Natural killer cell treated with Interleukin-12 subunit alpha and Interleukin-12 subunit beta and Interleukin-15 and Interleukin-18, amount 100 ng/mL, for 72 hours (primary cell): ENCODE measurements around the gene EIF2S2. TPM values are rescaled to one million over a fixed set of nuclear protein-coding genes. Genes with fewer than 3 reads are reported as not detected.

Experiments used
- ATAC-seq, 2 donors: fragments of 150-1000 bp; cut with Tn5 transposase in 1 of 2; sonication (Bioruptor Pico), chemical (Tn5 transposase) in 1 of 2; 2 replicates each; pipeline ENCODE4 v1.10.0; 2021
- DNase-seq: peaks from one replicate; pipeline ENCODE4 v3.0.0; 2022; ENCODE audit warnings: low spot score
- H3K27ac Mint-ChIP-seq, 2 donors: 1 replicate in 1 of 2; 2 replicates in 1 of 2; pipeline ENCODE4 v1.8.0; 2022; ENCODE audit warnings: mixed read lengths in 2 of 2, mild to moderate bottlenecking in 1 of 2, moderate library complexity in 1 of 2
- H3K27me3 Mint-ChIP-seq, 2 donors: 1 replicate in 1 of 2; 2 replicates in 1 of 2; pipeline ENCODE4 v1.8.0; 2022; ENCODE audit warnings: mixed read lengths in 2 of 2
- H3K36me3 Mint-ChIP-seq: one replicate; pipeline ENCODE4 v1.8.0; 2022; ENCODE audit warnings: mixed read lengths
- H3K4me1 Mint-ChIP-seq, 2 donors: 1 replicate in 1 of 2; 2 replicates in 1 of 2; pipeline ENCODE4 v1.8.0; 2022; ENCODE audit warnings: low read depth in 2 of 2, mixed read lengths in 2 of 2, mild to moderate bottlenecking in 1 of 2
- H3K4me3 Mint-ChIP-seq: one replicate; pipeline ENCODE4 v1.8.0; 2022; ENCODE audit warnings: mixed read lengths
- H3K9me3 Mint-ChIP-seq: 2 replicates; pipeline ENCODE4 v1.8.0; 2022; ENCODE audit warnings: mixed read lengths
- total RNA-seq, 2 donors: library from RNA; stranded (reverse); gene quantifications; one replicate each; pipeline ENCODE4 v1.2.3, GENCODE V29; 2022

EIF2S2 gene
- total RNA-seq, 2 donors from 2014 or later = 97.6 to 99.8 TPM

GRCh38 chr20:34058831-34059230 is 53.2 kb downstream of the EIF2S2 start:
- peaks cover 84 to 88% of the 10 kb centered on the region in 2 donors for H3K4me1 Mint-ChIP-seq
- ATAC-seq = peak; percentile 43 to 71

GRCh38 chr20:34055290-34055689 is 56.8 kb downstream of the EIF2S2 start:
- no peaks in the 10 kb centered on the region for H3K36me3 Mint-ChIP-seq
- H3K4me1 Mint-ChIP-seq = peaks cover 56 to 60% of the 10 kb centered on the region in 2 donors
- no peaks in the 10 kb centered on the region for H3K27me3 Mint-ChIP-seq
- DNase-seq (no peak), ATAC-seq (no peak)
- no peak overlapping the region for H3K27ac Mint-ChIP-seq
- peak overlapping the region; percentile 21 for H3K4me3 Mint-ChIP-seq
- H3K9me3 Mint-ChIP-seq = no peaks in the 10 kb centered on the region

More at GRCh38 chr20:34058831-34059230, 53.2 kb downstream of the EIF2S2 start:
- no peak overlapping the region for H3K4me3 Mint-ChIP-seq
- H3K27me3 Mint-ChIP-seq = no peaks in the 10 kb centered on the region
- H3K36me3 Mint-ChIP-seq = no peaks in the 10 kb centered on the region
- no peak overlapping the region for H3K27ac Mint-ChIP-seq
- no peak for DNase-seq
- no peaks in the 10 kb centered on the region for H3K9me3 Mint-ChIP-seq

- Mint-ChIP-seq H3K9me3 (no peaks in the 10 kb centered on the region), H3K36me3 (no peaks in the 10 kb centered on the region), H3K27ac (no peak overlapping the region), H3K27me3 (no peaks in the 10 kb centered on the region), H3K4me3 (no peak overlapping the region), H3K4me1 (peaks cover 51 to 62% of the 10 kb centered on the region in 2 donors)
- no peak for DNase-seq
- ATAC-seq = no peak
Observed at GRCh38 chr20:34052414-34052813, 59.6 kb downstream of the EIF2S2 start.

GRCh38 chr20:34049897-34050695 is 61.9 kb downstream of the EIF2S2 start:
- ATAC-seq = no peak
- no peaks in the 10 kb centered on the region for H3K27me3 Mint-ChIP-seq
- no peaks in the 10 kb centered on the region for H3K9me3 Mint-ChIP-seq
- H3K4me1 Mint-ChIP-seq = peaks cover 58 to 64% of the 10 kb centered on the region in 2 donors
- H3K36me3 Mint-ChIP-seq = no peaks in the 10 kb centered on the region
- no peak overlapping the region for H3K27ac Mint-ChIP-seq
- H3K4me3 Mint-ChIP-seq = no peak overlapping the region
- no peak for DNase-seq

GRCh38 chr20:34049389-34049788 is 62.7 kb downstream of the EIF2S2 start:
- DNase-seq (no peak), ATAC-seq (no peak)
- Mint-ChIP-seq H3K4me1 (peaks cover 52 to 61% of the 10 kb centered on the region in 2 donors), H3K9me3 (no peaks in the 10 kb centered on the region), H3K4me3 (no peak overlapping the region), H3K27ac (no peak overlapping the region), H3K27me3 (no peaks in the 10 kb centered on the region), H3K36me3 (no peaks in the 10 kb centered on the region)

GRCh38 chr20:34047917-34048316 is 64.1 kb downstream of the EIF2S2 start:
- H3K27me3 Mint-ChIP-seq = no peaks in the 10 kb centered on the region
- H3K9me3 Mint-ChIP-seq = no peaks in the 10 kb centered on the region
- peak overlapping the region in 1 of 2 donors; percentile 30 for H3K27ac Mint-ChIP-seq
- H3K36me3 Mint-ChIP-seq = no peaks in the 10 kb centered on the region
- ATAC-seq (no peak), DNase-seq (no peak)
- peaks cover 58 to 66% of the 10 kb centered on the region in 2 donors for H3K4me1 Mint-ChIP-seq
- H3K4me3 Mint-ChIP-seq = no peak overlapping the region

GRCh38 chr20:34047010-34047687 is 64.9 kb downstream of the EIF2S2 start:
- Mint-ChIP-seq H3K36me3 (no peaks in the 10 kb centered on the region), H3K27me3 (no peaks in the 10 kb centered on the region), H3K27ac (peak overlapping the region in 1 of 2 donors; percentile 30), H3K9me3 (no peaks in the 10 kb centered on the region), H3K4me3 (no peak overlapping the region), H3K4me1 (peaks cover 64 to 70% of the 10 kb centered on the region in 2 donors)
- DNase-seq = no peak
- ATAC-seq = no peak

- Mint-ChIP-seq H3K36me3 (no peaks in the 10 kb centered on the region), H3K4me1 (peaks cover 74 to 79% of the 10 kb centered on the region in 2 donors), H3K27ac (peak overlapping the region in 1 of 2 donors; percentile 59), H3K9me3 (no peaks in the 10 kb centered on the region), H3K4me3 (no peak overlapping the region), H3K27me3 (no peaks in the 10 kb centered on the region)
- no peak for ATAC-seq
- no peak for DNase-seq
Observed at GRCh38 chr20:34045930-34046725, 65.9 kb downstream of the EIF2S2 start.

- DNase-seq = no peak
- H3K9me3 Mint-ChIP-seq = no peaks in the 10 kb centered on the region
- H3K27ac Mint-ChIP-seq = peak overlapping the region in 1 of 2 donors; percentile 59
- no peaks in the 10 kb centered on the region for H3K27me3 Mint-ChIP-seq
- no peak for ATAC-seq
- peaks cover 78 to 87% of the 10 kb centered on the region in 2 donors for H3K4me1 Mint-ChIP-seq
- H3K4me3 Mint-ChIP-seq = no peak overlapping the region
- no peaks in the 10 kb centered on the region for H3K36me3 Mint-ChIP-seq
Observed at GRCh38 chr20:34045294-34045693, 66.7 kb downstream of the EIF2S2 start.

GRCh38 chr20:34043025-34043424 is 69.0 kb downstream of the EIF2S2 start:
- H3K27me3 Mint-ChIP-seq = no peaks in the 10 kb centered on the region
- no peaks in the 10 kb centered on the region for H3K36me3 Mint-ChIP-seq
- ATAC-seq = no peak
- H3K4me3 Mint-ChIP-seq = no peak overlapping the region
- peak overlapping the region in 1 of 2 donors; percentile 15 for H3K27ac Mint-ChIP-seq
- H3K9me3 Mint-ChIP-seq = no peaks in the 10 kb centered on the region
- peaks cover 72 to 78% of the 10 kb centered on the region in 2 donors for H3K4me1 Mint-ChIP-seq
- DNase-seq = no peak

- Mint-ChIP-seq H3K27ac (peak overlapping the region in 1 of 2 donors; percentile 15), H3K4me3 (peak overlapping the region; percentile 2), H3K27me3 (no peaks in the 10 kb centered on the region), H3K9me3 (no peaks in the 10 kb centered on the region), H3K36me3 (no peaks in the 10 kb centered on the region), H3K4me1 (peaks cover 73 to 78% of the 10 kb centered on the region in 2 donors)
- DNase-seq (no peak), ATAC-seq (peak; percentile 78 to 81)
Observed at GRCh38 chr20:34042262-34042661, 69.8 kb downstream of the EIF2S2 start.

GRCh38 chr20:34041226-34041625 is 70.8 kb downstream of the EIF2S2 start:
- DNase-seq (no peak), ATAC-seq (no peak)
- H3K4me1 Mint-ChIP-seq = peaks cover 78 to 81% of the 10 kb centered on the region in 2 donors
- H3K36me3 Mint-ChIP-seq = no peaks in the 10 kb centered on the region
- no peaks in the 10 kb centered on the region for H3K27me3 Mint-ChIP-seq
- no peak overlapping the region for H3K4me3 Mint-ChIP-seq
- H3K27ac Mint-ChIP-seq = peak overlapping the region in 1 of 2 donors; percentile 15
- H3K9me3 Mint-ChIP-seq = no peaks in the 10 kb centered on the region

GRCh38 chr20:34040300-34040995 is 71.6 kb downstream of the EIF2S2 start:
- ATAC-seq = no peak
- no peaks in the 10 kb centered on the region for H3K9me3 Mint-ChIP-seq
- H3K4me1 Mint-ChIP-seq = peaks cover 76 to 81% of the 10 kb centered on the region in 2 donors
- peaks cover 4% of the 10 kb centered on the region for H3K36me3 Mint-ChIP-seq
- no peak overlapping the region for H3K4me3 Mint-ChIP-seq
- H3K27ac Mint-ChIP-seq = peak overlapping the region in 1 of 2 donors; percentile 14
- DNase-seq = no peak
- H3K27me3 Mint-ChIP-seq = no peaks in the 10 kb centered on the region
